Ovary (tissue), 9 donors: ENCODE data around the gene ADGRV1. TPM values are rescaled to one million over a fixed set of nuclear protein-coding genes. Genes with fewer than 3 reads are reported as not detected.

Experiments
- DNase-seq, 5 donors: peaks; one replicate each; pipeline ENCODE4 v3.0.0-alpha.2; 2019 to 2020
- H3K27ac ChIP-seq, 2 donors: fragments of 200-600 bp; one replicate each; pipeline versions ENCODE4 v1.5.1 to v1.8.0; 2019 to 2022
- H3K27me3 ChIP-seq: fragments of 200-600 bp; one replicate; pipeline ENCODE4 v1.8.0; 2022
- H3K36me3 ChIP-seq: fragments of 200-600 bp; sonication (generic); one replicate; pipeline ENCODE4 v1.5.1; 2019
- H3K4me1 ChIP-seq: one replicate; pipeline ENCODE4 v1.8.1; 2013; ENCODE audit warnings: mild to moderate bottlenecking, moderate library complexity; ENCODE audit not compliant: insufficient read depth
- H3K4me3 ChIP-seq: fragments of 200-600 bp; sonication (generic); one replicate; pipeline ENCODE4 v1.5.1; 2017
- H3K9me3 ChIP-seq, 2 donors: fragments of 200-600 bp in 1 of 2; sonication (generic) in 1 of 2; one replicate each; pipeline versions ENCODE4 v1.5.1 to v1.8.1; 2013 to 2019; ENCODE audit warnings: mild to moderate bottlenecking in 1 of 2, moderate library complexity in 1 of 2
- EP300 ChIP-seq: sonication (generic); formaldehyde crosslinking; IDR thresholded peaks from one replicate; pipeline ENCODE4 v1.6.1; 2017; ENCODE audit warnings: antibody characterized with exemption
- POLR2A ChIP-seq: fragments of 450-650 bp; IDR thresholded peaks from one replicate; pipeline ENCODE4 v1.6.1; 2017; ENCODE audit warnings: antibody characterized with exemption, mild to moderate bottlenecking, moderate library complexity
- WGBS, 3 donors: extraction: QIAGEN DNeasy Blood & Tissue Kit in 1 of 3; methylation state at CpG; one replicate each; pipeline versions ENCODE4 v1.1.5 to v1.1.7; 2013 to 2017; 5-methylcytosine and 5-hydroxymethylcytosine counted together
- intact Hi-C, 4 donors: fragments of 100-400 bp; cut with DNase I; formaldehyde crosslinking; loops; one replicate each; pipeline versions ENCODE4 v1.11.0 to v1.15.1; 2022 to 2023
- polyA plus RNA-seq, 2 donors: library from polyadenylated mRNA; stranded (reverse); fragments of 200-250 nt in 1 of 2; fragments of 350-450 nt in 1 of 2; fragmentation: Illumina TruSeq in 1 of 2; extraction: RNeasy Lipid Tissue Mini Kit (QIAGEN cat#74804) in 1 of 2; gene quantifications; one replicate each; pipeline ENCODE4 v1.2.3, GENCODE V29; 2013 to 2014
- total RNA-seq, 7 donors: library from RNA; depleted of rRNA in 2 of 7; stranded (reverse); fragments of >200 nt in 2 of 7; fragmentation: NEBNext Ultra II Directional in 3 of 7; extraction: Animal tissue kit (Norgen Biotek cat#: 25700) in 3 of 7; gene quantifications; one replicate each; pipeline versions ENCODE4 v1.1.0 to v1.2.4, GENCODE V29; 2016 to 2023
- TF ChIP-seq, protein P1 (sequence below), 3 donors: fragments of 450-650 bp in 2 of 3; fragments of 200-600 bp in 1 of 3; IDR thresholded peaks; one replicate each; pipeline versions ENCODE4 v1.5.1 to v1.8.0; 2016 to 2022; ENCODE audit warnings: antibody characterized with exemption in 3 of 3, mild to moderate bottlenecking in 1 of 3
- donor health status: DM: no; HTN: no; CAD: no; lungs with moderate emphysema.
- donor health status: DM: no; HTN: no; CAD: no.
- donor health status: Bipolar disorder and iron deficiency.
- donor health status: DM: yes; HTN: yes; CAD: no.
- donor health status: DM: no; HTN: no; CAD: no.
- donor health status: DM: yes; HTN: yes; CAD: no.

Gene ADGRV1
- total and polyA plus RNA-seq, 9 donors = 0.21 to 2.7 (median 1.1) TPM

DNA sequence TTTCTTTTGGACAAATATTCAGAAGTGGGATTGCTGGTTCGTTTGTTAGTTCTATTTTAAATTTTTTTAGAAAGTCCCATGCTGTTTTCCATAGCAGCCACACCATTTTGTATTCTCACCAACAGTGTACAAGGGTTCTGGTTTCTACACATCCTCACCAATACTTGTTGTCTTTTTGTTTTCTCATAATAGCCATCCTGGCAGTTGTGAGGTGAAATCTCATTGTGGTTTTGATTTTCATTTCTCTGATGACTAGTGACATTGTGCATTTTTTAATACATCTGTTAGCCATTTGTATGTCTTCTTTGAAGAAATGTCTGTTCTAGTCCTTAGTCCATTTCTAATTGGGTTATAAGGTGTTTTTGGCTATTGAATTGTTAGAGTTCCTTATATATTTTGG lies 610.3 kb downstream of the ADGRV1 start:
- no peak for TF ChIP-seq EP300
- TF ChIP-seq POLR2A = no peak
- TF ChIP-seq, protein P1, sequence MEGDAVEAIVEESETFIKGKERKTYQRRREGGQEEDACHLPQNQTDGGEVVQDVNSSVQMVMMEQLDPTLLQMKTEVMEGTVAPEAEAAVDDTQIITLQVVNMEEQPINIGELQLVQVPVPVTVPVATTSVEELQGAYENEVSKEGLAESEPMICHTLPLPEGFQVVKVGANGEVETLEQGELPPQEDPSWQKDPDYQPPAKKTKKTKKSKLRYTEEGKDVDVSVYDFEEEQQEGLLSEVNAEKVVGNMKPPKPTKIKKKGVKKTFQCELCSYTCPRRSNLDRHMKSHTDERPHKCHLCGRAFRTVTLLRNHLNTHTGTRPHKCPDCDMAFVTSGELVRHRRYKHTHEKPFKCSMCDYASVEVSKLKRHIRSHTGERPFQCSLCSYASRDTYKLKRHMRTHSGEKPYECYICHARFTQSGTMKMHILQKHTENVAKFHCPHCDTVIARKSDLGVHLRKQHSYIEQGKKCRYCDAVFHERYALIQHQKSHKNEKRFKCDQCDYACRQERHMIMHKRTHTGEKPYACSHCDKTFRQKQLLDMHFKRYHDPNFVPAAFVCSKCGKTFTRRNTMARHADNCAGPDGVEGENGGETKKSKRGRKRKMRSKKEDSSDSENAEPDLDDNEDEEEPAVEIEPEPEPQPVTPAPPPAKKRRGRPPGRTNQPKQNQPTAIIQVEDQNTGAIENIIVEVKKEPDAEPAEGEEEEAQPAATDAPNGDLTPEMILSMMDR (IDR thresholded peaks at IDR 0.05) = no peak
- no peak for DNase-seq
- Histone ChIP-seq H3K4me1 (no peaks in the 10 kb centered on the region), H3K27ac (no peak overlapping the region), H3K27me3 (no peaks in the 10 kb centered on the region), H3K9me3 (no peaks in the 10 kb centered on the region), H3K36me3 (no peaks in the 10 kb centered on the region), H3K4me3 (no peak overlapping the region)
- intact Hi-C loops = no loop called here
- WGBS, 3 donors = 65 to 68% (median 65%) methylated on average over 1 of the region's 1 CpG

DNA sequence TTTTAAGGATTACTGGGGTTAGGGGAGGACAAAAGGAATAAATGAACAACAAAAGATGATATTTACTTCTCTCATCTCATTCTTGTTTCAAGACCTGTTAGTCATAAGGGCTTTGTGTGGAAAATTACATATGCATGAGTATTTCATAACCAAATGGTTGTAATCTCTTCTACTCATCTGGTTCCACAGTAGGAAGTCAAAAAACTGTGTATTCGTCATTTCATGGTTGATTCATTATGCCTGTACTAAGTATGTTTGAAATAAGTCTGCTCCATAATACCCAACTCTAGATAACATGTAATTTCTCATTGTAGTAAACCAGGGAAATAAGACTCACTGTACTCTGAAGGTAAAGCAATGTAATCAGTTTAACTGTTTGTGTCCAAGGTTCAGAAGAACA lies 611.7 kb downstream of the ADGRV1 start:
- Histone ChIP-seq H3K27me3 (no peaks in the 10 kb centered on the region), H3K27ac (no peak overlapping the region), H3K36me3 (no peaks in the 10 kb centered on the region), H3K4me1 (no peaks in the 10 kb centered on the region), H3K4me3 (no peak overlapping the region), H3K9me3 (no peaks in the 10 kb centered on the region)
- intact Hi-C loops = no loop called here
- 0% methylated on average over 1 of the region's 1 CpG for WGBS, 3 donors
- TF ChIP-seq POLR2A (no peak), EP300 (no peak)
- TF ChIP-seq, protein P1 (IDR thresholded peaks at IDR 0.05) = no peak
- no peak for DNase-seq

DNA sequence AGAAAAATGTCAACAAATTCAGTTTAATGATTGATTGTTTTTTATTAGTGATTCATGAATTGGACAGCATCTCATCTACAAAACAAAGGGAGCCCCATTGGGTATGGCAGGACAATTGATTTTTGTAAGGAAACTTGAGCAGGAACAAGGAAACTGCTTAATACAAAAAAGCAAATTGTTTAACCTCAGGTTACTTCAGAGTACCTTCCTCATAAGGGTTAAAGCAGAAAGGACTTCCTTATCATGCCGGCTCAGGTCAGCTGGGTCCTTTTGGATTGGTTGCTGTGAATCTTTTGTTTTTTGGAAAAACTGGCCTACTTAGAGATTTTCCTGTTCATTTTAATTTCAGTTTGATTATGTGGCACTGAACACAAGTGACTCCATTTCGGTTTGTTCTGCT lies 612.7 kb downstream of the ADGRV1 start:
- TF ChIP-seq POLR2A (no peak), EP300 (no peak)
- TF ChIP-seq, protein P1 (IDR thresholded peaks at IDR 0.05) = no peak
- intact Hi-C loops = no loop called here
- Histone ChIP-seq H3K36me3 (no peaks in the 10 kb centered on the region), H3K27me3 (no peaks in the 10 kb centered on the region), H3K4me3 (no peak overlapping the region), H3K27ac (no peak overlapping the region), H3K4me1 (no peaks in the 10 kb centered on the region), H3K9me3 (no peaks in the 10 kb centered on the region)
- no peak for DNase-seq
- 62 to 71% (median 69%) methylated on average over 2 of the region's 2 CpGs for WGBS, 3 donors

DNA sequence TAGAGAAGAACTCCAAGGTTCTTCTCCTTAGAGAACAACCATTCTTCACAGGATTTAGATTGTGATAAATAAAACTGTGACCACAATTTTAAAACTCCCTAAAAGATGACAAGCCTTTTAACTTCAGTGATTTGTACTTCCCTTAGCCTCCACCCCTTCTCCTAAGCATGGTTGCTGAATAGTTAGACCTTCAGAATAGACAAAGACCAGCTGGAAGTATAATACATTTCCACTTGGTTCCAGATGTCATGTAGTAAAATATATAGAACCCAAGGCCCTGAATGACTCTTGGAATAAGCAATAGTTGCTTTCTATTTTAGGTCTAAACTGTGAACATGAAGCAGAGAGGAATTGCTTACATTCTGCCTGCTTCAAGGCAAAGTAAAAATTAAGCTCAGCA lies 615.8 kb downstream of the ADGRV1 start:
- H3K27me3 ChIP-seq = no peaks in the 10 kb centered on the region
- H3K27ac ChIP-seq = no peak overlapping the region
- DNase-seq = no peak

More for the DNA sequence above, 615.8 kb downstream of the ADGRV1 start:
- intact Hi-C loops = no loop called here
- TF ChIP-seq POLR2A (no peak), EP300 (no peak)
- TF ChIP-seq, protein P1 (IDR thresholded peaks at IDR 0.05) = no peak
- no peaks in the 10 kb centered on the region for H3K9me3 ChIP-seq
- H3K36me3 ChIP-seq = no peaks in the 10 kb centered on the region
- no peaks in the 10 kb centered on the region for H3K4me1 ChIP-seq
- H3K4me3 ChIP-seq = no peak overlapping the region
